ENCODE measurements around the gene NCKAP1. TPM values are rescaled to one million over a fixed set of nuclear protein-coding genes. Genes with fewer than 3 reads are reported as not detected.

Gene NCKAP1
- total and polyA plus RNA-seq, 2 of the 4 experiments (the other 2 are of a cell fraction) = 91.1 to 160 TPM

GRCh38 chr2:182917924-182918323 lies 120.3 kb downstream of the NCKAP1 start:
- Histone ChIP-seq H3K4ac (ENCODE audit: low read depth, low read length) (no peak overlapping the region), H2AK5ac (ENCODE audit: low read depth, low read length) (no peak overlapping the region), H3K4me3 (ENCODE audit: insufficient read depth, low read depth, low read length) (no peak overlapping the region), H3K14ac (replicated peaks; ENCODE audit: low read depth, low read length) (no peak overlapping the region), H3K18ac (ENCODE audit: low read depth, low read length) (no peak overlapping the region), H3K56ac (ENCODE audit: extremely low read depth, insufficient read depth, low read length) (no peak overlapping the region), H3K23ac (ENCODE audit: low read depth, low read length) (no peak overlapping the region), H3K9me1 (ENCODE audit: insufficient read depth, low read length) (peaks cover 7% of the 10 kb centered on the region), H2BK120ac (ENCODE audit: low read depth, low read length) (no peak overlapping the region), H4K5ac (ENCODE audit: low read depth, low read length) (no peak overlapping the region), H4K20me1 (ENCODE audit: insufficient read depth, low read length) (peaks cover 10% of the 10 kb centered on the region), H4K8ac (ENCODE audit: low read depth in 2 of 2, low read length in 2 of 2) (no peak overlapping the region), H2AFZ (replicated peaks; ENCODE audit: low read length, poor library complexity) (no peak overlapping the region), H2AK9ac (replicated peaks; ENCODE audit: low read depth, low read length, poor library complexity) (no peak overlapping the region), H3K36me3 (ENCODE audit: control insufficient read depth, insufficient read depth, low read length) (peaks cover 12% of the 10 kb centered on the region), H3K9ac (ENCODE audit: low read depth, low read length) (no peak overlapping the region), H3K27me3 (ENCODE audit: control insufficient read depth, insufficient read depth, low read length) (no peaks in the 10 kb centered on the region), H2BK15ac (ENCODE audit: low read depth, low read length) (no peak overlapping the region), H3K4me2 (ENCODE audit: low read depth, low read length) (no peak overlapping the region), H4K91ac (ENCODE audit: insufficient read depth, low read depth, low read length) (no peak overlapping the region), H3K4me1 (ENCODE audit: control insufficient read depth, insufficient read depth, low read length) (peaks cover 13% of the 10 kb centered on the region), H3K27ac (ENCODE audit: insufficient read depth, low read length) (no peak overlapping the region), H3K9me3 (ENCODE audit: control insufficient read depth, insufficient read depth, low read length) (no peaks in the 10 kb centered on the region), H2BK5ac (ENCODE audit: low read depth, low read length, poor library complexity, severe bottlenecking) (no peak overlapping the region), H2BK20ac (ENCODE audit: low read depth, low read length) (no peak overlapping the region), H3K79me1 (ENCODE audit: low read depth in 1 of 2, low read length in 2 of 2) (peaks cover 3 to 17% of the 10 kb centered on the region in 2 experiments; a peak in 3 of 4 replicates)
- no TSS peak for BruUV-seq (replicated peaks)
- intact Hi-C loops (cut with micrococcal nuclease) (no loop called here), dilution Hi-C loops (cut with HindIII; ENCODE audit: low sequenced_read_pairs, unreplicated experiment) (no loop called here), in situ Hi-C loops (cut with MboI; ENCODE audit: low sequenced_read_pairs) (no loop called here)
- ATAC-seq (ENCODE audit: low read depth) (no peak), DNase-seq (no peak)
- ChIA-PET CTCF (no interaction called here), POLR2A (ENCODE audit: unreplicated experiment) (interaction anchor here (0.6 kb wide), 1 partner anchor 19 kb away, joined by 5 read pairs; no protein-coding TSS in a partner anchor)
- TF ChIP-seq NFE2L2 (IDR thresholded peaks at IDR 0.05; ENCODE audit: low read depth, low read length) = no peak
- TF ChIP-seq POLR2A (IDR thresholded peaks at IDR 0.05; ENCODE audit: low read depth, low read length) = no peak
- no peak for TF ChIP-seq USF2 (IDR thresholded peaks at IDR 0.05; ENCODE audit: low read depth, low read length)
- TF ChIP-seq RCOR1 (IDR thresholded peaks at IDR 0.05; ENCODE audit: insufficient replicate concordance, low read length) = no peak
- no peak for TF ChIP-seq ELK1 (IDR thresholded peaks at IDR 0.05; ENCODE audit: borderline replicate concordance, low read depth, low read length)
- TF ChIP-seq RFX5 (IDR thresholded peaks at IDR 0.05; ENCODE audit: low read depth, low read length) = no peak
- no peak for TF ChIP-seq CEBPB (IDR thresholded peaks at IDR 0.05; ENCODE audit: low read depth, low read length)
- no peak for TF ChIP-seq MAFK (IDR thresholded peaks at IDR 0.05; ENCODE audit: low read depth, low read length)
- TF ChIP-seq CHD1 (IDR thresholded peaks at IDR 0.05; ENCODE audit: low read depth, low read length) = no peak
- TF ChIP-seq FOS (IDR thresholded peaks at IDR 0.05; ENCODE audit: low read depth, low read length) = no peak
- TF ChIP-seq CTCF (conservative IDR thresholded peaks at IDR 0.05; ENCODE audit: low read depth, low read length) = no peak
- TF ChIP-seq RAD21 (IDR thresholded peaks at IDR 0.05; ENCODE audit: low read length) = no peak
- TF ChIP-seq MXI1 (IDR thresholded peaks at IDR 0.05; ENCODE audit: borderline replicate concordance, low read depth, low read length) = no peak
- no peak for TF ChIP-seq MAZ (IDR thresholded peaks at IDR 0.05; ENCODE audit: borderline replicate concordance, low read depth, low read length)
- TF ChIP-seq BHLHE40 (IDR thresholded peaks at IDR 0.05; ENCODE audit: low read depth, low read length) = no peak
- no peak for TF ChIP-seq SMC3 (IDR thresholded peaks at IDR 0.05; ENCODE audit: low read depth, low read length)
